ENCODE results near the gene PELI3. TPM values are rescaled to one million over a fixed set of nuclear protein-coding genes. Genes with fewer than 3 reads are reported as not detected.
A peak's percentile ranks its signal among the peaks of the same experiment; 100 is the strongest.

The PELI3 gene
- total RNA-seq: 2.3 and 5.0 TPM in 2 replicates

GRCh38 chr11:66466225-66467033 lies at the start of gene PELI3:
Gene PELI3, plus strand, starts transcription at chr11:66466905. Its CDS starts 1,224 bp downstream, at chr11:66468129.
- TF ChIP-seq CTCF (IDR thresholded peaks at IDR 0.05; ENCODE audit: insufficient read depth, low read length, poor library complexity, severe bottlenecking): no peak
- Histone ChIP-seq H3K4me3 (ENCODE audit: low read depth, low read length) (peak within 1 kb of the TSS; percentile 61), H3K27me3 (ENCODE audit: control insufficient read depth, insufficient read depth, low read length) (no peaks in the 10 kb centered on the region), H3K36me3 (ENCODE audit: control insufficient read depth, insufficient read depth, low read length) (no peaks in the 10 kb centered on the region)
- DNase-seq (ENCODE audit: low read depth): peak; percentile 39

- H3K4me3 ChIP-seq (ENCODE audit: low read depth, low read length): no peak overlapping the region
- H3K27me3 ChIP-seq (ENCODE audit: control insufficient read depth, insufficient read depth, low read length): peaks cover 49% of the 10 kb centered on the region
- H3K36me3 ChIP-seq (ENCODE audit: control insufficient read depth, insufficient read depth, low read length): no peaks in the 10 kb centered on the region
- DNase-seq (ENCODE audit: low read depth): no peak
- no peak for TF ChIP-seq CTCF (IDR thresholded peaks at IDR 0.05; ENCODE audit: insufficient read depth, low read length, poor library complexity, severe bottlenecking)
These were observed 49.7 kb upstream of the PELI3 start for GRCh38 chr11:66417000-66417399.

- Histone ChIP-seq H3K27me3 (ENCODE audit: control insufficient read depth, insufficient read depth, low read length) (peaks cover 45% of the 10 kb centered on the region), H3K36me3 (ENCODE audit: control insufficient read depth, insufficient read depth, low read length) (no peaks in the 10 kb centered on the region), H3K4me3 (ENCODE audit: low read depth, low read length) (no peak overlapping the region)
- DNase-seq (ENCODE audit: low read depth): peak; percentile 63
- peak; percentile 55 for TF ChIP-seq CTCF (IDR thresholded peaks at IDR 0.05; ENCODE audit: insufficient read depth, low read length, poor library complexity, severe bottlenecking)
These were observed 48.3 kb upstream of the PELI3 start for GRCh38 chr11:66418168-66418985.

- peaks cover 40% of the 10 kb centered on the region for H3K27me3 ChIP-seq (ENCODE audit: control insufficient read depth, insufficient read depth, low read length)
- no peak for TF ChIP-seq CTCF (IDR thresholded peaks at IDR 0.05; ENCODE audit: insufficient read depth, low read length, poor library complexity, severe bottlenecking)
- no peak overlapping the region for H3K4me3 ChIP-seq (ENCODE audit: low read depth, low read length)
- H3K36me3 ChIP-seq (ENCODE audit: control insufficient read depth, insufficient read depth, low read length): no peaks in the 10 kb centered on the region
- no peak for DNase-seq (ENCODE audit: low read depth)
These were observed 47.8 kb upstream of the PELI3 start for GRCh38 chr11:66418986-66419308.

- H3K27me3 ChIP-seq (ENCODE audit: control insufficient read depth, insufficient read depth, low read length): peaks cover 41% of the 10 kb centered on the region
- DNase-seq (ENCODE audit: low read depth): no peak
- H3K36me3 ChIP-seq (ENCODE audit: control insufficient read depth, insufficient read depth, low read length): no peaks in the 10 kb centered on the region
- no peak overlapping the region for H3K4me3 ChIP-seq (ENCODE audit: low read depth, low read length)
- TF ChIP-seq CTCF (IDR thresholded peaks at IDR 0.05; ENCODE audit: insufficient read depth, low read length, poor library complexity, severe bottlenecking): no peak
These were observed 46.9 kb upstream of the PELI3 start for GRCh38 chr11:66419825-66420224.
